EH (cell line): ENCODE measurements around the gene MPL.
A peak's percentile ranks its signal among the peaks of the same experiment; 100 is the strongest.

ENCODE experiments used
- DNase-seq: peaks from one replicate; pipeline ENCODE4 v3.0.0-alpha.2; 2015; ENCODE audit warnings: low read depth

The MPL gene

DNA sequence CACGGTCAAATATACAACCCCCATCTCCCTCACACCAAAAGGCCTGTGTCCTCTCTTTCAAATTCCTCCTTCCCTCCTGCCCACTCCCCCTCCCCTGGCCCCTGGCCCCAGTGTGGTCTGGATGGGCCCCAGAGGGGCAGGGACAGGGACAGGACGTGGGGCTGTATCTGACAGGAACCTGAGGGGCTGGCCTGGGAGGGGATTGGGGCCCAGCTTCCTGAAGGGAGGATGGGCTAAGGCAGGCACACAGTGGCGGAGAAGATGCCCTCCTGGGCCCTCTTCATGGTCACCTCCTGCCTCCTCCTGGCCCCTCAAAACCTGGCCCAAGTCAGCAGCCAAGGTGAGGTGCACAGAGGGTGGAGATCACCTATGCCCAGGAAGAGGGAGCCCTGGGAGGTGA, at the start of gene MPL:
Gene MPL (plus strand): TSS at position 231 of the 400 bp plus-strand sequence. CDS start 31 bp downstream, at position 262.
- no peak for DNase-seq

GRCh38 chr1:43288058-43288784, 49.4 kb upstream of the MPL start:
- DNase-seq, result no peak

- DNase-seq, result no peak
Measured at GRCh38 chr1:43288785-43289706, 48.6 kb upstream of the MPL start.

DNA sequence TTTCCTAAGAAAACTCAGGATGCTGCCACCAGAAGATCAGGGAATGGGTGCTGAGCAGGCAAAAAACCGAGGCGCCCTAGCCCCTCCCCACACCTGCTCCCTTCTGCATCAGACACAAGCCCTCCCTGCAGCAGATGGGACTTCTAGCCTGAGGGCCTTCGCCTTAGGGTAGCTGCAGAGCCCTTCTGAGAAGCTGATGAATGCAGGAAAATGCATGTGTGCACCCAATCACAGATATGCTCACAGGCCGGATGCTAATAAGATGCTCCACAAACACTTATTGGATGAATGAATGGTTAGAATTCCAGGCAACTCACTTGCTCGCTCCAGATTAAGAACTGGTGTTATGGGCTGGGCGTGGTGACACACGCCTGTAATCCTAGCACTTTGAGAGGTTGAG, 45.4 kb upstream of the MPL start:
- DNase-seq, result no peak

DNA sequence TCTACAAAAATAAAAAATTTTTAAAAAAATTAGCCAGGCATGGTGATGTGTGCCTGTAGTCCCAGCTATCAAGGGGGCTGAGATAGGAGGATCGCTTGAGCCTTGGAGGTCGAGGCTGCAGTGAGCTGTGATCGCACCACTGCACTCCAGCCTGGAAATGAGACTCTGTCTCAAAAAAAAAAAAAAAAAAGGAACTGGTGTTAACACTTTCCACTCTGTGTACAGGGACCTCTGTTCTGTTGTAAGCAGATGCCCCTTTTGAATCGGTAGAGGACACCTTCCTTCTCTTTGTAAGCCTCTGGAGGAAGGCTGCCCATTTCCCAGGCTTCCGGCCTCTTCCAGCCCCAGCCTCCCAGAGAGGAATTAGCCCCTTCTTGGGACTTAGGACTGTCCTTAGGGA, 44.9 kb upstream of the MPL start:
- no peak for DNase-seq

GRCh38 chr1:43293176-43293575, 44.4 kb upstream of the MPL start:
- DNase-seq, result peak; percentile 48

GRCh38 chr1:43293896-43294760, 43.5 kb upstream of the MPL start:
- DNase-seq, result peak; percentile 58

GRCh38 chr1:43294761-43295160, 42.9 kb upstream of the MPL start:
- DNase-seq, result no peak

- peak; percentile 17 for DNase-seq
Measured at GRCh38 chr1:43296207-43296606, 41.4 kb upstream of the MPL start.

GRCh38 chr1:43298055-43298454, 39.6 kb upstream of the MPL start:
- DNase-seq, result no peak

DNA sequence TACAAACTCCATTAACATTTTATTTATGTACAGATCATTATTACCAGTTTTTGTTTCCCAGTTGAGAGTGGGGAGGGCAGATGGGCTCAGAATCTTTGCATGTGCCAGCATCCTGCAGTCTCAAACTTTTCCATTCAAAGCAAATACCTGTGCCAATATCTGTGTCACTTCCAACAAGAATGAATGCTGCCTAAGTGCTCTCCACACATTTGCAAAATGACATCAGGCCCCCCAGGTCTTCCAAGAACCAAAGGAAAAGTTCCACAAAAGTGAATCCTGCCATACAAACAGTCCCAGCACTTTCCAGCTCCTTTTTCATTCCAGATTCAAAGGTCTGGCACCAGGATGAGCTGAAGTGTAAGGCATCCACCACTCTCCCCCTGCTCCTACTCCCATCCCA, 38.5 kb upstream of the MPL start:
- no peak for DNase-seq

DNA sequence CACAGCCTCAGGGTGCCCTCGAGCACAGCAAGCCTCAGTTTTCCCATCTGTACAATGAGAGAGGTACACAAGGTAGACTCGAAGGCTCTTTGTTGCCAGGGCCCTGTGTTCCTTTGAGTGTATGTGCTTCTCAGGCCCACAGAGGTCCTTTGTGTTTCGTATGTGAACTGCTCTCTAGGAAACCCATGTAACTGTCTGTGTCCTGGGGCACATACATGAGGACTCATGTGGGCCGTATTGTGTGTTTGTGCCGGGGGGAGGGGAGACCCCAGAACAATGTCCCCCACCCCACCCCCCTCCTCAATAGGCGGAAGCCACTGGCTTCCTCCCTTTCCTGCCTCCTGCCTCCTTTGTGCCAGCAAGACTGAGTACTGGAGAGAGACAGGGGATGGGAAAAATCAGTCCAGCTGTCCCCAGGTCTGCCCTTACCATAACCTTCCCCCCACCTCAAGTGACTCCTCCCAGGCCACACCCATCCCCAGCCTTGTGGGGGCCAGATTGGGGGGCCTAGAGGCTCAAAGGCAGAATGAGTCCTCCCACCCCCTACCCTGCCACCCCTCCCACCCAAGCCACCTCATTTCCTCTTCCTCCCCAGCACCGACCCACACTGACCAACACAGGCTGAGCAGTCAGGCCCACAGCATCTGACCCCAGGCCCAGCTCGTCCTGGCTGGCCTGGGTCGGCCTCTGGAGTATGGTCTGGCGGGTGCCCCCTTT, 37.1 kb upstream of the MPL start, which contains the start of gene TIE1:
Gene TIE1 (plus strand): TSS at position 605 of the 717 bp plus-strand sequence. CDS start 90 bp downstream, at position 695.
- DNase-seq, result no peak

- DNase-seq, result no peak
Measured at GRCh38 chr1:43302201-43302600, 35.4 kb upstream of the MPL start.

- DNase-seq, result no peak
Measured at GRCh38 chr1:43302721-43303470, 34.7 kb upstream of the MPL start.

- no peak for DNase-seq
Measured at GRCh38 chr1:43303471-43304313, 33.9 kb upstream of the MPL start.

DNA sequence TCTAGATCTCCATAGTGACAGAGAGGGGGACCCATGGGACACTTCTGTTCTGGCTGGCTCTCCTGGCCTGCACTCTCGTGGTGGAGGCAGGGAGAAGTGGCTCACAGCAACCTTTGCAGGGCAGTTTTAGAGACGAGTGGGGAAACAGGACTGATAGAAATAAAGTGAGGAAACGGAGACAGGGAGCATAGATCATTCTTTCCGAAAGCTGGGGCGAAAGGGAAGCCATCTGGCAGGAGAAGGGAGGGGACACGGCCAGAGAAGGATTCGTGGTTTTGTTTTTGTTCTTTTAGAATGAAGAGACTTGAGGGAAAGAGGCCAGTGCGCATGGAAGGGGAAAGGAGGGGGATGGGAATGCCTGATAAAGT, 33.3 kb upstream of the MPL start:
- DNase-seq, result no peak

DNA sequence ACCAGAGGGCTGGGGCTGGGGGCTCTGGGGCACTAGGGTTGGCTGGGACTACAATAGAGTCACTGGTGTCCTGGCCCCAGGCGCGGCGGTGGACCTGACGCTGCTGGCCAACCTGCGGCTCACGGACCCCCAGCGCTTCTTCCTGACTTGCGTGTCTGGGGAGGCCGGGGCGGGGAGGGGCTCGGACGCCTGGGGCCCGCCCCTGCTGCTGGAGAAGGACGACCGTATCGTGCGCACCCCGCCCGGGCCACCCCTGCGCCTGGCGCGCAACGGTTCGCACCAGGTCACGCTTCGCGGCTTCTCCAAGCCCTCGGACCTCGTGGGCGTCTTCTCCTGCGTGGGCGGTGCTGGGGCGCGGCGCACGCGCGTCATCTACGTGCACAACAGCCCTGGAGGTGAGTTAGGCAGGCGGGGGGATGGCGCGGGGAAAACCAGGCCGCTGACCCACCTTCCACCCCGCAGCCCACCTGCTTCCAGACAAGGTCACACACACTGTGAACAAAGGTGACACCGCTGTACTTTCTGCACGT, 32.8 kb upstream of the MPL start:
- DNase-seq, result no peak

GRCh38 chr1:43305461-43305860, 32.2 kb upstream of the MPL start:
- no peak for DNase-seq

DNA sequence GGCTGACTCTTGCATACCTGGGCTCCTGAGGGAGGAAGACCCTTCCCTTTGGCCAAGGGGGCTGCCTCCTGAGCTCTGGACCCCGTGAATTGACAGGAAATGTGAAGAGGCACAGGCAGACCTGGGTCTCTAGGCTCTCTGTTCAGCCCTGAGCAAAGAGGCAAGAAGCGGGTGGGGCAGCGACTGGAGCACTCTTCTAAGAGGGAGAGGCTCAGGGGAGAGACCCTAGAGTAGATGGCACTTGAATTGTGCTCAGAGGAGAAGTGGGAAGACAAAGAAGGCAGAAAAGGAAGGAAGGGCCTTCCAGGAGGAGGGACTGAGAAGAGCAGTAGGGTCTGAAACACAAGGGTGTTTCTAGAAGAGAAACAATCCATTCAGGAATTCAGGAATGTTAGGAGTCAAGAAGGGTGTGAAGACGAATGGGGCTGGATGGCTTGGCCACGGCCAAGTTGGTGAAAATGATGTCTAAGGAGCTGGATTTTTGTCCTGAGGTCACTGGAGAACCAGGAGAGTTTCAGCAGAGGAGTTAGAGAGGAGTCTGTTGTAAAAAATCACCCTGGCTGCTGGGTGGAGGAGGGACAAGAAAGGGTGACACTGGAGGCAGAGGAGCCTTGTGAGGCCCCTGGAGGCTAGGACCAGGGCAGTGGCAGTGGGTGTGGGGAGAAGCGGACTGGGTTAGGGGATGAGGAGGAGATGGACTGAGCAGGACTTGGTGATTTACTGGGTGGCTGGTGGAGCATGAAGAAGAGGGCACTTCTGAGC, 31.5 kb upstream of the MPL start:
- DNase-seq, result peak; percentile 7
